ENCODE results near the gene MTNR1A.

Gene MTNR1A

DNA sequence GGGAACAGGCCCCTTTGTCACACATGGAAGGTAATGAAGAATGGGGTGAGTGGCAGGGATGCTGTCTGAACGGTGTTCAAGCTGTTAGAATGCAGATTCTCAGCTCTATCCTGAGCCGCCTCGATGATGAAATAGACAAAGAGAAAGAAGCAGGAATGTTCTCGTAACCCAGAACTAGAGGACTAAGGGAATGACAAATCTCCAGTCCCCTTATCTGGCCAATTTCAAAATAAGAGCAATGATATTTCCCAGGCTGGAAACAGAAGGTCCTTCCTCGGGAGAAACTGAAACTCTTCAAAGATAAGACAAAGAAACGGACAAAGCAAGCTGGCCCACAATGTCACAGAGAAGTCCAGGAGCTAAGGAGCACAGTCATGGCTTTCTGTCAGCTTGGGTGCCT lies 29.5 kb upstream of the MTNR1A start (continued):
- TF ChIP-seq, protein P1, sequence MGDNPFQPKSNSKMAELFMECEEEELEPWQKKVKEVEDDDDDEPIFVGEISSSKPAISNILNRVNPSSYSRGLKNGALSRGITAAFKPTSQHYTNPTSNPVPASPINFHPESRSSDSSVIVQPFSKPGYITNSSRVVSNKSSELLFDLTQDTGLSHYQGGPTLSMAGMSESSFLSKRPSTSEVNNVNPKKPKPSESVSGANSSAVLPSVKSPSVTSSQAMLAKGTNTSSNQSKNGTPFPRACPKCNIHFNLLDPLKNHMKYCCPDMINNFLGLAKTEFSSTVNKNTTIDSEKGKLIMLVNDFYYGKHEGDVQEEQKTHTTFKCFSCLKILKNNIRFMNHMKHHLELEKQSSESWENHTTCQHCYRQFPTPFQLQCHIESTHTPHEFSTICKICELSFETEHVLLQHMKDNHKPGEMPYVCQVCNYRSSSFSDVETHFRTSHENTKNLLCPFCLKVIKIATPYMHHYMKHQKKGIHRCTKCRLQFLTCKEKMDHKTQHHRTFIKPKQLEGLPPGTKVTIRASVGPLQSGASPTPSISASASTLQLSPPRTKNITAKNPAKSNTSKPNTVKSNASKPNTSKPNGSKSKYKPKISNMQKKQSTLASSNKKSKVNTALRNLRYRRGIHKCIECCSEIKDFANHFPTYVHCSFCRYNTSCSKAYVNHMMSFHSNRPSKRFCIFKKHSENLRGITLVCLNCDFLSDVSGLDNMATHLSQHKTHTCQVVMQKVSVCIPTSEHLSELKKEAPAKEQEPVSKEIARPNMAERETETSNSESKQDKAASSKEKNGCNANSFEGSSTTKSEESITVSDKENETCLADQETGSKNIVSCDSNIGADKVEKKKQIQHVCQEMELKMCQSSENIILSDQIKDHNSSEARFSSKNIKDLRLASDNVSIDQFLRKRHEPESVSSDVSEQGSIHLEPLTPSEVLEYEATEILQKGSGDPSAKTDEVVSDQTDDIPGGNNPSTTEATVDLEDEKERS (tag by site-specific recombination; IDR thresholded peaks at IDR 0.05) = no peak
- TF ChIP-seq, protein P2, sequence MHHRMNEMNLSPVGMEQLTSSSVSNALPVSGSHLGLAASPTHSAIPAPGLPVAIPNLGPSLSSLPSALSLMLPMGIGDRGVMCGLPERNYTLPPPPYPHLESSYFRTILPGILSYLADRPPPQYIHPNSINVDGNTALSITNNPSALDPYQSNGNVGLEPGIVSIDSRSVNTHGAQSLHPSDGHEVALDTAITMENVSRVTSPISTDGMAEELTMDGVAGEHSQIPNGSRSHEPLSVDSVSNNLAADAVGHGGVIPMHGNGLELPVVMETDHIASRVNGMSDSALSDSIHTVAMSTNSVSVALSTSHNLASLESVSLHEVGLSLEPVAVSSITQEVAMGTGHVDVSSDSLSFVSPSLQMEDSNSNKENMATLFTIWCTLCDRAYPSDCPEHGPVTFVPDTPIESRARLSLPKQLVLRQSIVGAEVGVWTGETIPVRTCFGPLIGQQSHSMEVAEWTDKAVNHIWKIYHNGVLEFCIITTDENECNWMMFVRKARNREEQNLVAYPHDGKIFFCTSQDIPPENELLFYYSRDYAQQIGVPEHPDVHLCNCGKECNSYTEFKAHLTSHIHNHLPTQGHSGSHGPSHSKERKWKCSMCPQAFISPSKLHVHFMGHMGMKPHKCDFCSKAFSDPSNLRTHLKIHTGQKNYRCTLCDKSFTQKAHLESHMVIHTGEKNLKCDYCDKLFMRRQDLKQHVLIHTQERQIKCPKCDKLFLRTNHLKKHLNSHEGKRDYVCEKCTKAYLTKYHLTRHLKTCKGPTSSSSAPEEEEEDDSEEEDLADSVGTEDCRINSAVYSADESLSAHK (tag by site-specific recombination; IDR thresholded peaks at IDR 0.05) = no peak

DNA sequence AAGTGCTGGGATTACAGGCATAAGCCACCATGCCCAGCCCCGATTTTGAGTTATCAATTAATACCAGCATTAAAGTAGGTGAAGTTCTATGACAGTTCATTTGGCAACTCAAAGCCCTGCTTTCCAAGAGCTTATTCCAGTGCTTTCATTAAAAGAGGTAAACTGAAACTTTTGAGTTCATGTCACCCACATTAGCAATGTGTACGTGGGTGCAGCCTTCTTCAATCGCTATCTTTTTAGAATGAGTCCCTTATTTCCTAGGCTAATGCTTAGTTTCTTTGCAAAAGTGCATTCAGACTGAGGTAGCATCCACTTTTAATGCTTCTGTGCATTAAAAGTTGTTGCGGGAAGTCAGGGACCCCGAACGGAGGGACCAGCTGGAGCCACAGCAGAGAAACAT lies 26.1 kb upstream of the MTNR1A start:
- H3K4me3 ChIP-seq (ENCODE audit: low read depth, low read length) = no peak overlapping the region
- H3K4me1 ChIP-seq (ENCODE audit: control insufficient read depth, insufficient read depth, low read length) = no peaks in the 10 kb centered on the region
- H3K27ac ChIP-seq (ENCODE audit: extremely low read depth, low read depth, low read length) = no peak overlapping the region
- no peaks in the 10 kb centered on the region for H3K9me3 ChIP-seq (ENCODE audit: control insufficient read depth, insufficient read depth, low read depth, low read length)
- TF ChIP-seq ZNF600 (tag by site-specific recombination; IDR thresholded peaks at IDR 0.05) = no peak
- no peak for TF ChIP-seq ZSCAN16 (tag by site-specific recombination; IDR thresholded peaks at IDR 0.05)
- no peak for TF ChIP-seq ZNF366 (tag by site-specific recombination; conservative IDR thresholded peaks at IDR 0.05)
- TF ChIP-seq ZNF335 (tag by site-specific recombination; conservative IDR thresholded peaks at IDR 0.05) = no peak
- TF ChIP-seq, protein P3, sequence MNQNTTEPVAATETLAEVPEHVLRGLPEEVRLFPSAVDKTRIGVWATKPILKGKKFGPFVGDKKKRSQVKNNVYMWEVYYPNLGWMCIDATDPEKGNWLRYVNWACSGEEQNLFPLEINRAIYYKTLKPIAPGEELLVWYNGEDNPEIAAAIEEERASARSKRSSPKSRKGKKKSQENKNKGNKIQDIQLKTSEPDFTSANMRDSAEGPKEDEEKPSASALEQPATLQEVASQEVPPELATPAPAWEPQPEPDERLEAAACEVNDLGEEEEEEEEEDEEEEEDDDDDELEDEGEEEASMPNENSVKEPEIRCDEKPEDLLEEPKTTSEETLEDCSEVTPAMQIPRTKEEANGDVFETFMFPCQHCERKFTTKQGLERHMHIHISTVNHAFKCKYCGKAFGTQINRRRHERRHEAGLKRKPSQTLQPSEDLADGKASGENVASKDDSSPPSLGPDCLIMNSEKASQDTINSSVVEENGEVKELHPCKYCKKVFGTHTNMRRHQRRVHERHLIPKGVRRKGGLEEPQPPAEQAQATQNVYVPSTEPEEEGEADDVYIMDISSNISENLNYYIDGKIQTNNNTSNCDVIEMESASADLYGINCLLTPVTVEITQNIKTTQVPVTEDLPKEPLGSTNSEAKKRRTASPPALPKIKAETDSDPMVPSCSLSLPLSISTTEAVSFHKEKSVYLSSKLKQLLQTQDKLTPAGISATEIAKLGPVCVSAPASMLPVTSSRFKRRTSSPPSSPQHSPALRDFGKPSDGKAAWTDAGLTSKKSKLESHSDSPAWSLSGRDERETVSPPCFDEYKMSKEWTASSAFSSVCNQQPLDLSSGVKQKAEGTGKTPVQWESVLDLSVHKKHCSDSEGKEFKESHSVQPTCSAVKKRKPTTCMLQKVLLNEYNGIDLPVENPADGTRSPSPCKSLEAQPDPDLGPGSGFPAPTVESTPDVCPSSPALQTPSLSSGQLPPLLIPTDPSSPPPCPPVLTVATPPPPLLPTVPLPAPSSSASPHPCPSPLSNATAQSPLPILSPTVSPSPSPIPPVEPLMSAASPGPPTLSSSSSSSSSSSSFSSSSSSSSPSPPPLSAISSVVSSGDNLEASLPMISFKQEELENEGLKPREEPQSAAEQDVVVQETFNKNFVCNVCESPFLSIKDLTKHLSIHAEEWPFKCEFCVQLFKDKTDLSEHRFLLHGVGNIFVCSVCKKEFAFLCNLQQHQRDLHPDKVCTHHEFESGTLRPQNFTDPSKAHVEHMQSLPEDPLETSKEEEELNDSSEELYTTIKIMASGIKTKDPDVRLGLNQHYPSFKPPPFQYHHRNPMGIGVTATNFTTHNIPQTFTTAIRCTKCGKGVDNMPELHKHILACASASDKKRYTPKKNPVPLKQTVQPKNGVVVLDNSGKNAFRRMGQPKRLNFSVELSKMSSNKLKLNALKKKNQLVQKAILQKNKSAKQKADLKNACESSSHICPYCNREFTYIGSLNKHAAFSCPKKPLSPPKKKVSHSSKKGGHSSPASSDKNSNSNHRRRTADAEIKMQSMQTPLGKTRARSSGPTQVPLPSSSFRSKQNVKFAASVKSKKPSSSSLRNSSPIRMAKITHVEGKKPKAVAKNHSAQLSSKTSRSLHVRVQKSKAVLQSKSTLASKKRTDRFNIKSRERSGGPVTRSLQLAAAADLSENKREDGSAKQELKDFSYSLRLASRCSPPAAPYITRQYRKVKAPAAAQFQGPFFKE (tag by site-specific recombination; IDR thresholded peaks at IDR 0.05; ENCODE audit: borderline replicate concordance) = no peak
- TF ChIP-seq ZNF621 (tag by site-specific recombination; IDR thresholded peaks at IDR 0.05) = no peak
- TF ChIP-seq ZNF792 (tag by site-specific recombination; IDR thresholded peaks at IDR 0.05) = no peak
- ChIA-PET POLR2A (no interaction called here), CTCF (interaction anchor here (0.5 to 0.6 kb wide), 2 partner anchors 24 to 283 kb away, joined by 3 to 7 read pairs; no protein-coding TSS in a partner anchor)
- peaks cover 3 to 34% of the 10 kb centered on the region in 2 experiments; a peak in 2 of 3 replicates for H3K36me3 ChIP-seq (ENCODE audit: control insufficient read depth in 2 of 2, insufficient read depth in 1 of 2, low read length in 2 of 2)

DNA sequence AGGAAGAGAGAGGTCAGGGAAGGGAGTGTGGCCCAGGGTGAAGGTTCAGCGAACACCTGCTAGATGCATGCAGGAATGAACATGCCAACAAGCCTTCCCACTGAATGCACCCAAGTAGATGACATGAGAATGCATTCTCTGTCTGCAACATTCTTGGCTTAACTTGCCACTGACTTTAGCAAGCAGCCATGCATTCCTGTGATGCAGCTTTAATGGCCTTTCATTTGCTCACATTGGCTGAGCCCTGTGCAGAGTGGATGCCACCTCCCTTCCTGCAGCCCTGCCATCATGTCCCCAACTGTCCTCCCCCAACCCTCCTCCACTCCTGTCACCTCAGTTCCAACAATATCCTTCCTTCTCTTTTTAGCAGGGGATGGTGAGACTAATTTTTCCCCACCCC lies 25.3 kb upstream of the MTNR1A start:
- Histone ChIP-seq H3K4me1 (ENCODE audit: control insufficient read depth, insufficient read depth, low read length) (no peaks in the 10 kb centered on the region), H3K36me3 (ENCODE audit: control insufficient read depth in 2 of 2, insufficient read depth in 1 of 2, low read length in 2 of 2) (peaks cover 3 to 27% of the 10 kb centered on the region in 2 experiments; a peak in 2 of 3 replicates), H3K4me3 (ENCODE audit: low read depth, low read length) (no peak overlapping the region), H3K9me3 (ENCODE audit: control insufficient read depth, insufficient read depth, low read depth, low read length) (no peaks in the 10 kb centered on the region), H3K27ac (ENCODE audit: extremely low read depth, low read depth, low read length) (no peak overlapping the region)
- ChIA-PET CTCF (no interaction called here), POLR2A (no interaction called here)
- TF ChIP-seq RBAK (tag by site-specific recombination; IDR thresholded peaks at IDR 0.05) (no peak), BCL11A (tag by site-specific recombination; IDR thresholded peaks at IDR 0.05; ENCODE audit: low read depth) (no peak), ZNF214 (tag by site-specific recombination; IDR thresholded peaks at IDR 0.05; ENCODE audit: borderline replicate concordance) (no peak), ZIC2 (tag by site-specific recombination; IDR thresholded peaks at IDR 0.05) (no peak), ZNF292 (tag by site-specific recombination; IDR thresholded peaks at IDR 0.05; ENCODE audit: borderline replicate concordance, low read depth) (no peak)
- TF ChIP-seq, protein P4, sequence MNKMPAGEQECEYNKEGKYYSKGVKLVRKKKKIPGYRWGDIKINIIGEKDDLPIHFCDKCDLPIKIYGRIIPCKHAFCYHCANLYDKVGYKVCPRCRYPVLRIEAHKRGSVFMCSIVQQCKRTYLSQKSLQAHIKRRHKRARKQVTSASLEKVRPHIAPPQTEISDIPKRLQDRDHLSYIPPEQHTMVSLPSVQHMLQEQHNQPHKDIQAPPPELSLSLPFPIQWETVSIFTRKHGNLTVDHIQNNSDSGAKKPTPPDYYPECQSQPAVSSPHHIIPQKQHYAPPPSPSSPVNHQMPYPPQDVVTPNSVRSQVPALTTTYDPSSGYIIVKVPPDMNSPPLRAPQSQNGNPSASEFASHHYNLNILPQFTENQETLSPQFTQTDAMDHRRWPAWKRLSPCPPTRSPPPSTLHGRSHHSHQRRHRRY (tag by site-specific recombination; IDR thresholded peaks at IDR 0.05) = no peak
- TF ChIP-seq, protein P5, sequence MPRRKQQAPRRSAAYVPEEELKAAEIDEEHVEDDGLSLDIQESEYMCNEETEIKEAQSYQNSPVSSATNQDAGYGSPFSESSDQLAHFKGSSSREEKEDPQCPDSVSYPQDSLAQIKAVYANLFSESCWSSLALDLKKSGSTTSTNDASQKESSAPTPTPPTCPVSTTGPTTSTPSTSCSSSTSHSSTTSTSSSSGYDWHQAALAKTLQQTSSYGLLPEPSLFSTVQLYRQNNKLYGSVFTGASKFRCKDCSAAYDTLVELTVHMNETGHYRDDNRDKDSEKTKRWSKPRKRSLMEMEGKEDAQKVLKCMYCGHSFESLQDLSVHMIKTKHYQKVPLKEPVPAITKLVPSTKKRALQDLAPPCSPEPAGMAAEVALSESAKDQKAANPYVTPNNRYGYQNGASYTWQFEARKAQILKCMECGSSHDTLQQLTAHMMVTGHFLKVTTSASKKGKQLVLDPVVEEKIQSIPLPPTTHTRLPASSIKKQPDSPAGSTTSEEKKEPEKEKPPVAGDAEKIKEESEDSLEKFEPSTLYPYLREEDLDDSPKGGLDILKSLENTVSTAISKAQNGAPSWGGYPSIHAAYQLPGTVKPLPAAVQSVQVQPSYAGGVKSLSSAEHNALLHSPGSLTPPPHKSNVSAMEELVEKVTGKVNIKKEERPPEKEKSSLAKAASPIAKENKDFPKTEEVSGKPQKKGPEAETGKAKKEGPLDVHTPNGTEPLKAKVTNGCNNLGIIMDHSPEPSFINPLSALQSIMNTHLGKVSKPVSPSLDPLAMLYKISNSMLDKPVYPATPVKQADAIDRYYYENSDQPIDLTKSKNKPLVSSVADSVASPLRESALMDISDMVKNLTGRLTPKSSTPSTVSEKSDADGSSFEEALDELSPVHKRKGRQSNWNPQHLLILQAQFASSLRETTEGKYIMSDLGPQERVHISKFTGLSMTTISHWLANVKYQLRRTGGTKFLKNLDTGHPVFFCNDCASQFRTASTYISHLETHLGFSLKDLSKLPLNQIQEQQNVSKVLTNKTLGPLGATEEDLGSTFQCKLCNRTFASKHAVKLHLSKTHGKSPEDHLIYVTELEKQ (tag by site-specific recombination; IDR thresholded peaks at IDR 0.05; ENCODE audit: borderline replicate concordance) = no peak
